Stimulated activated CD8-positive, alpha-beta memory T cell treated with anti-CD3 and anti-CD28 coated beads, Interleukin-4, amount 100 ng/mL, for 4 hours (primary cell): ENCODE data around the gene PEX16.

Experiments used
- DNase-seq, 2 donors: peaks; one replicate each; pipeline ENCODE4 v3.0.0-alpha.2; 2020; ENCODE audit warnings: low read depth in 2 of 2, low spot score in 1 of 2

Gene PEX16

GRCh38 chr11:45879803-45880686 is 37.6 kb downstream of the PEX16 start:
- DNase-seq: no peak

- DNase-seq: no peak
Measured at GRCh38 chr11:45877845-45878244, 39.8 kb downstream of the PEX16 start.

- no peak for DNase-seq
Measured at GRCh38 chr11:45877221-45877620, 40.5 kb downstream of the PEX16 start.

- no peak for DNase-seq
Measured at GRCh38 chr11:45876401-45876800, 41.3 kb downstream of the PEX16 start.

GRCh38 chr11:45872651-45873356 is 44.9 kb downstream of the PEX16 start:
- no peak for DNase-seq

- DNase-seq: no peak
Measured at GRCh38 chr11:45871638-45872037, 46.0 kb downstream of the PEX16 start.

GRCh38 chr11:45870706-45871105 is 47.0 kb downstream of the PEX16 start:
- DNase-seq: no peak

GRCh38 chr11:45869551-45869950 is 48.1 kb downstream of the PEX16 start:
- DNase-seq: no peak

GRCh38 chr11:45864041-45864440 is 53.6 kb downstream of the PEX16 start:
- DNase-seq: no peak

GRCh38 chr11:45860764-45861510 is 56.7 kb downstream of the PEX16 start:
- DNase-seq: no peak

- no peak for DNase-seq
Measured at GRCh38 chr11:45860348-45860747, 57.3 kb downstream of the PEX16 start.
